HG03432 (cell line): ENCODE data around the gene KLF2.

Experiments used
- ATAC-seq: cut with Tn5 transposase; IDR thresholded peaks from one replicate; pipeline ENCODE4 v1.9.1; 2021; ENCODE audit warnings: mild to moderate bottlenecking, moderate library complexity; ENCODE audit not compliant: unreplicated experiment

Gene KLF2

DNA sequence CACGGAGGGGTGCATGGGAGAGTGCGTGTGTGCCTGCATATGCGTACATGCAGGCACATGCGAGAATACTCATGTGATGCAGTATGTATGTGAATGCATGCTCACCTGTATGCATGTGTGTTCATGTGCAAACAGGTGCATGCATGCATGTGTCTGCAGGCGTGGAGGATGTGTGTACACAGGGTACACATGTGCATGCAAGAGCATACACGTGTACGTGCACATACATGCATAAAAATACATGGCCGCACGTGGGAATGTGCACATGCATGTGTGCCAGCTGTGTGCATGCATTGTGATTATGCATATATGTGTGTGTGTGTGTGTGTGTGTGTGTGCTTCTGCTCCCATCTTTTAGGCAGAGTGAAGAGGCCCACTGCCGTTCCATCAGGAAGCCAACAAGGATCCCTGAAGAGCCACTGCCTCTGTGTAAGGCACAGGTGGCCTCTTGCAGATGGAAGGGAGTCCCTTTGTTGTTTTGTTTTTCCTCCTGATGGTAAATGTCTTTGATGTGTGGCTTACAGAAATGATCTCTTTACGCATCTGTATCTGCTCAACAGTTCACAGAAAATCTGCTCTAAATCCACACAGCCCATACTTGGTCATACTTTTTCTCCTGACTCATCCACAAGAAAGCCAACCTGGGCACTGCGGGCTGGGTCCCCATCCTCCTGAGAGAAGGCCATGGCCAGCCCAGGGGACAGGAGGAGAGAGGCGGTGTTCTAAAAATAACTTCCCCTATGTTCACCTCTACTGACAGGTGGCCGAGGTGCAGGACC lies 50.7 kb downstream of the KLF2 start:
- ATAC-seq = no peak

GRCh38 chr19:16375936-16376185 lies 51.2 kb downstream of the KLF2 start:
- ATAC-seq = no peak

GRCh38 chr19:16376241-16376640 lies 51.6 kb downstream of the KLF2 start:
- ATAC-seq = no peak

GRCh38 chr19:16376649-16377048 lies 52.0 kb downstream of the KLF2 start:
- no peak for ATAC-seq

- no peak for ATAC-seq
Measured at GRCh38 chr19:16377521-16377920, 52.9 kb downstream of the KLF2 start.
